Body of pancreas (tissue), 4 donors: ENCODE results near the gene ASB2.

Experiments
- POLR2A ChIP-seq, 3 donors: fragments of 450-650 bp; IDR thresholded peaks; one replicate each; pipeline ENCODE4 v1.6.1; 2016; ENCODE audit warnings: antibody characterized with exemption in 3 of 3, mild to moderate bottlenecking in 2 of 3
- TF ChIP-seq, protein P1 (sequence below), 7 experiments: fragments of 450-650 bp in 4 of 7; fragments of 200-600 bp in 3 of 7; sonication (generic) in 3 of 7; IDR thresholded peaks; one replicate each; pipeline ENCODE4 v1.5.1; 2016 to 2019; ENCODE audit warnings: antibody characterized with exemption in 7 of 7

GRCh38 chr14:93950948-93951634 lies 25.3 kb downstream of the ASB2 start:
- TF ChIP-seq, protein P1, sequence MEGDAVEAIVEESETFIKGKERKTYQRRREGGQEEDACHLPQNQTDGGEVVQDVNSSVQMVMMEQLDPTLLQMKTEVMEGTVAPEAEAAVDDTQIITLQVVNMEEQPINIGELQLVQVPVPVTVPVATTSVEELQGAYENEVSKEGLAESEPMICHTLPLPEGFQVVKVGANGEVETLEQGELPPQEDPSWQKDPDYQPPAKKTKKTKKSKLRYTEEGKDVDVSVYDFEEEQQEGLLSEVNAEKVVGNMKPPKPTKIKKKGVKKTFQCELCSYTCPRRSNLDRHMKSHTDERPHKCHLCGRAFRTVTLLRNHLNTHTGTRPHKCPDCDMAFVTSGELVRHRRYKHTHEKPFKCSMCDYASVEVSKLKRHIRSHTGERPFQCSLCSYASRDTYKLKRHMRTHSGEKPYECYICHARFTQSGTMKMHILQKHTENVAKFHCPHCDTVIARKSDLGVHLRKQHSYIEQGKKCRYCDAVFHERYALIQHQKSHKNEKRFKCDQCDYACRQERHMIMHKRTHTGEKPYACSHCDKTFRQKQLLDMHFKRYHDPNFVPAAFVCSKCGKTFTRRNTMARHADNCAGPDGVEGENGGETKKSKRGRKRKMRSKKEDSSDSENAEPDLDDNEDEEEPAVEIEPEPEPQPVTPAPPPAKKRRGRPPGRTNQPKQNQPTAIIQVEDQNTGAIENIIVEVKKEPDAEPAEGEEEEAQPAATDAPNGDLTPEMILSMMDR (IDR thresholded peaks at IDR 0.05) = no peak
- TF ChIP-seq POLR2A (IDR thresholded peaks at IDR 0.05) = no peak
